Kidney (tissue), 14 donors: ENCODE measurements around the gene MEGF11. TPM values are rescaled to one million over a fixed set of nuclear protein-coding genes. Genes with fewer than 3 reads are reported as not detected.

Source experiments
- DNase-seq, 5 donors: peaks; one replicate each; pipeline ENCODE4 v3.0.0-alpha.2; 2013 to 2020
- FAIRE-seq: peaks from 2 replicates; lab custom pipeline; 2012; peaks lifted over from hg19 to GRCh38; lab: Jason Lieb, UNC
- H3K27ac ChIP-seq, 2 donors: one replicate each; pipeline ENCODE4 v1.7.0; 2013; ENCODE audit warnings: low read depth in 2 of 2, low read length in 2 of 2, inconsistent platforms in 1 of 2
- H3K27me3 ChIP-seq: one replicate; pipeline ENCODE4 v1.7.1; 2013; ENCODE audit warnings: low read length, inconsistent platforms; ENCODE audit not compliant: control insufficient read depth, insufficient read depth
- H3K36me3 ChIP-seq, 3 donors: one replicate each; pipeline versions ENCODE4 v1.7.0 to v1.7.1; 2013; ENCODE audit warnings: low read length in 3 of 3, control low read depth in 1 of 3, inconsistent platforms in 1 of 3; ENCODE audit not compliant: insufficient read depth in 3 of 3, control insufficient read depth in 2 of 3
- H3K4me1 ChIP-seq, 3 donors: one replicate each; pipeline versions ENCODE4 v1.7.0 to v1.7.1; 2013; ENCODE audit warnings: low read length in 3 of 3, inconsistent platforms in 1 of 3, low read depth in 1 of 3; ENCODE audit not compliant: control insufficient read depth in 2 of 3, insufficient read depth in 2 of 3
- H3K4me3 ChIP-seq, 3 donors: one replicate each; pipeline versions ENCODE4 v1.7.0 to v1.8.1; 2013; ENCODE audit warnings: low read length in 3 of 3, control low read depth in 1 of 3, inconsistent platforms in 1 of 3
- H3K9ac ChIP-seq, 3 donors: one replicate each; pipeline versions ENCODE4 v1.7.0 to v1.7.1; 2013; ENCODE audit warnings: low read length in 3 of 3, control low read depth in 1 of 3, inconsistent platforms in 1 of 3
- H3K9me3 ChIP-seq, 3 donors: one replicate each; pipeline versions ENCODE4 v1.7.0 to v1.7.1; 2013; ENCODE audit warnings: low read length in 3 of 3, control low read depth in 1 of 3, inconsistent platforms in 1 of 3; ENCODE audit not compliant: control insufficient read depth in 2 of 3, insufficient read depth in 1 of 3
- CTCF ChIP-seq: IDR thresholded peaks from 3 replicates; pipeline ENCODE4 v1.5.1; 2012; ENCODE audit warnings: mild to moderate bottlenecking, moderate library complexity, borderline replicate concordance; ENCODE audit not compliant: insufficient read depth; ENCODE audit errors: extremely low read depth
- intact Hi-C: fragments of 100-400 bp; cut with DNase I; formaldehyde crosslinking; loops from one replicate; pipeline ENCODE4 v1.11.1; 2022
- polyA plus RNA-seq: library from polyadenylated mRNA; stranded (reverse); fragments of 350-450 nt; fragmentation: Illumina TruSeq; extraction: RNeasy Lipid Tissue Mini Kit (QIAGEN cat#74804); gene quantifications from one replicate; pipeline ENCODE4 v1.2.3, GENCODE V29; 2014; ENCODE audit warnings: low read depth, low replicate concordance; ENCODE audit not compliant: insufficient read depth
- total RNA-seq: library from RNA; stranded (reverse); fragmentation: NEBNext Ultra II Directional; extraction: Animal tissue kit (Norgen Biotek cat#: 25700); gene quantifications from one replicate; pipeline ENCODE4 v1.2.1, GENCODE V29; 2021
- donor health status: control.
- donor health status: control.
- donor health status: control.
- donor health status: control.
- donor health status: control.
- donor health status: DM: yes; HTN: yes; CAD: no.
- donor health status: Normal renal cell carcinoma (clear cell type).

MEGF11 gene
- total and polyA plus RNA-seq, 2 donors from 2014 or later: 10.4 to 41.8 TPM

GRCh38 chr15:66211670-66212562 lies 41.6 kb downstream of the MEGF11 start:
- Histone ChIP-seq H3K4me3 (no peak overlapping the region), H3K9me3 (peaks cover 0 to 5% (median 2%) of the 10 kb centered on the region in 3 donors), H3K9ac (no peak overlapping the region), H3K27me3 (no peaks in the 10 kb centered on the region), H3K27ac (no peak overlapping the region), H3K4me1 (no peaks in the 10 kb centered on the region), H3K36me3 (no peaks in the 10 kb centered on the region)
- intact Hi-C loops: no loop called here
- DNase-seq: no peak
- no peak for TF ChIP-seq CTCF
- FAIRE-seq: no peak

- Histone ChIP-seq H3K27ac (no peak overlapping the region), H3K36me3 (no peaks in the 10 kb centered on the region), H3K4me3 (no peak overlapping the region), H3K9ac (no peak overlapping the region), H3K27me3 (no peaks in the 10 kb centered on the region), H3K9me3 (peaks cover 0 to 7% (median 2%) of the 10 kb centered on the region in 3 donors), H3K4me1 (no peaks in the 10 kb centered on the region)
- DNase-seq: no peak
- intact Hi-C loops: no loop called here
- FAIRE-seq: no peak
- TF ChIP-seq CTCF: no peak
Observed at GRCh38 chr15:66210684-66211083, 42.9 kb downstream of the MEGF11 start.

- Histone ChIP-seq H3K4me1 (no peaks in the 10 kb centered on the region), H3K36me3 (no peaks in the 10 kb centered on the region), H3K27me3 (no peaks in the 10 kb centered on the region), H3K27ac (no peak overlapping the region), H3K4me3 (no peak overlapping the region), H3K9ac (no peak overlapping the region), H3K9me3 (no peaks in the 10 kb centered on the region)
- intact Hi-C loops: no loop called here
- TF ChIP-seq CTCF: no peak
- DNase-seq (no peak), FAIRE-seq (no peak)
Observed at GRCh38 chr15:66198757-66199156, 54.8 kb downstream of the MEGF11 start.
